HG03521 (cell line): Measurements from ENCODE around the gene PTGDR.

Experiments
- ATAC-seq: cut with Tn5 transposase; IDR thresholded peaks from one replicate; pipeline ENCODE4 v1.9.1; 2021; ENCODE audit warnings: mild to moderate bottlenecking, moderate library complexity; ENCODE audit not compliant: unreplicated experiment

The PTGDR gene

DNA sequence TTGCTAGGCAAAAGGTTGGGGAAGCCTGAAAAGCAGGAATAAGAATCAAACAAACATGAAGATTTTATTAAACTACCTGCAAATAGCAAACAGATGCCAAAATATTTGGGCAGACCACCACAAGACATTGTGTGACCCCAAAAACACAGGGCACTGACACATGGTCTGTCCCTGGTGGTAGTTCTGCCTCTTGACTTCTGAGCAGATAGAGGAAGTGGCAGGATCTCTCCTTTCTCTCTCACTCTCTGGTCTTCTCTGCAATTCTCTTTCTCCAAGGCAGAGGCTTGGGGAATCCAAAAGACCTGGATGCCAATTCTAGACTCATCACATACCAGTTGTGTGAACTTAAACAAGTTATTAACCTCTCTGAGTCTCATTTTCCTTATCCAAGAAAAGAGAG lies 4.3 kb upstream of the PTGDR start:
- no peak for ATAC-seq

- ATAC-seq, result no peak
These were observed 2.2 kb upstream of the PTGDR start for GRCh38 chr14:52265253-52265652.

DNA sequence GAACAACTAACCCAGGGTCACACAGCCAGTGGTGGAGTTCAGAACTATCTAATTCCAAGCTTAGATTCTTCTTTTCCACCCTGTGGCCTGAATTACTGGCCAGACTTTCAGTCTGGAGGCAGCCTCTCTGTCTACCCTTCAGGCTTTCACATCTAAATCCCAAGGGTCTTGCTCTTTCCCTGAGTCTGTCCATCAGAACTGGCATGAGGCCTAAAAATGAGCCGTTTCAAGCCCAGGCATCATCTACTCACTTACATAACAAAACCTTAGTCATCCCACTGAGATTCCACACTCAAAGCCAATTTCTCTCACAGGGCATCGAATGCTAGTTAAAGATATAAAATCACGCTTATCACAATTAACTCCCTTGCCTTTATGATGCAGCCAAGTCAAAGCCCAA lies 1.3 kb upstream of the PTGDR start:
- ATAC-seq, result no peak

DNA sequence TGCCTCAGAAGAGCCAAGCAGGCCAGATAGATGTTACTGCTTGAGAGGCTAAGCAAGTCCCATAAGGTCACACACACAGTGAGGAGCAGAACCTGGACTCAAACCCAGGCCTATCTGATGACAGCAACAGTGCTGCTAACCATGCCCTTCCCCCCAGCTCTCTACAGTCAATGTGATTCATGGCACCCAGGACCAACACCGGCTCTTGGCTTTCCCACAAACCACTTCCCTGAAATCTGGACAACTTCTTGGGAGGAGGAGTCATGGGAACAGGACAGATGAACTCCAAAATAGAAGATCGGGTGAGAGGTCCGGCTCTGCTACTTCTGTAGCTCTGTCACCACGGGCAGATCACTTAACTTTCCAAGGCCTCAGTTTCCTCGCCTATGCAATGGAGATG lies 716 bp upstream of the PTGDR start:
- ATAC-seq, result no peak

DNA sequence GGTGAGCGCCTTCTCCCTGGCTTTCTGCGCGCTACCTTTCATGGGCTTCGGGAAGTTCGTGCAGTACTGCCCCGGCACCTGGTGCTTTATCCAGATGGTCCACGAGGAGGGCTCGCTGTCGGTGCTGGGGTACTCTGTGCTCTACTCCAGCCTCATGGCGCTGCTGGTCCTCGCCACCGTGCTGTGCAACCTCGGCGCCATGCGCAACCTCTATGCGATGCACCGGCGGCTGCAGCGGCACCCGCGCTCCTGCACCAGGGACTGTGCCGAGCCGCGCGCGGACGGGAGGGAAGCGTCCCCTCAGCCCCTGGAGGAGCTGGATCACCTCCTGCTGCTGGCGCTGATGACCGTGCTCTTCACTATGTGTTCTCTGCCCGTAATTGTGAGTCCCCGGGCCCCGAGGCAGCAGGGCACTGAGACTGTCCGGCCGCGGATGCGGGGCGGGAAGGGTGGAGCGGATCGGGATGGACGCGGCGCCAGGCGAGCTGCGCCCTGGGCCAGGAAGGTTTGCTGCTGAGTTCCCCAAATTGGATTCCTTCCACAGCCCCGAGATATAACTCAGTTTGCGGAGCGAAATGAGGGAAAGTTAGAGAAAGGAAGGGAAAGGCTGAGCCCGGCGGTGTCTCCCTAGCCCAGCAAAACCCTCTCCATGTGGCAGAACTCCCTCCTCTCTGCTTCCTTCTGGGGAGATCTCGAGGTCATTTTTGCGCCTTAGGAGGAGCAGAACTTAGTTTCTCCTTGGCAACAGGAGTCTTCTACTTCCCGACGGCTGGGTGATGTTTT lies 972 bp downstream of the PTGDR start:
- no peak for ATAC-seq

DNA sequence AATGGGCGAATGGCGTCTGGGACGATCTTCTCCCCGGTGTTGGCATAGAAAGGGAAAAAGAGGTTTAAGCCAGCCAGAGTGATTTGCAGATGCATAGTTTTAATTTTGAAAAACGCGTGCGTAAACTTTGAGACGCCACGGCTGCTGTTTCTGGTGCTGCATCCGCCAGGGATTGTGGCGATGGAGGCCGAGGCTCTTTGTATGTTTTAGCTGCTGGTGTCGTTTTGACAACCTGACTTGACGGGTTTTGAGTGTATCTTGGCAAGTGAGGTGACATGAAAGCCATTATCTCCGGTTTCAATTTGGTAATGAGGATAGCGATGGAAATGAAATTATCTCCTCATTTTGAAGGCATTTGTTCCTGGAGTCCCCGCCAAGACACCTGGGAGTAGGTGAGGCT lies 1.6 kb downstream of the PTGDR start:
- ATAC-seq, result no peak

GRCh38 chr14:52269982-52270381 lies 2.5 kb downstream of the PTGDR start:
- ATAC-seq, result no peak

DNA sequence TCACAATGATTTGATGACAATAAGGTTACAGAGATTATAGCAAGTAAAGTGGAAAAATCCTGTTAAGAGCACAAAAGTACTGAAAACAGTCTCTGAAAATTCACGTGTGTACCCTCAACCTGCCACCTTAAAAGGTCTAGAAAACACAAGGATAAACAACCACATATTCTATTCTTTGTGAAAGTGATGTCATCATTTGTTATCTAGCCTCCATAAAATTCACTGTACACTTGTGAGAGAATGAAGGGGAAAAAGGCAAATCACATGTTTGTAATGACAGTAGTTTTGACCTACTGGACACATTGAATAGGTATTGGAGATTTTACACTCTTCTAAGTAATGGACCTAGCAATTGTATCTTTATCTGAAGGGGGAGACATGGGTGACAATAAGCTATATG lies 4.0 kb downstream of the PTGDR start:
- no peak for ATAC-seq

GRCh38 chr14:52272375-52272774 lies 4.9 kb downstream of the PTGDR start:
- no peak for ATAC-seq

DNA sequence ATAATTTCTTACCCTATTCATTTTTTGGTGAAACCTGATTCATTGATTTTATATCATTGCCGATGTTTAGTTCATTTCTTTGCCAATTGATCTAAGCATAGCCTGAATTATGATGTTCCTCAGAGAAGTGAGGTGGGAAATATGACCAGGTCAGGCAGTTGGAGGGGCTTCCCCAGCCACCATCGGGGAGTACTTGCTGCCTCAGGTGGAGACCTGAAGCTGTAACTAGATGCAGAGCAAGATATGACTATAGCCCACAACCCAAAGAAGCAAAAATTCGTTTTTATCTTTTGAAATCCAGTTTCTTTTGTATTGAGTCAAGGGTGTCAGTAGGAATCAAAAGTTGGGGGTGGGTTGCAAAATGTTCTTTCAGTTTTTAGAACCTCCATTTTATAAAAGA lies 7.9 kb downstream of the PTGDR start:
- no peak for ATAC-seq

DNA sequence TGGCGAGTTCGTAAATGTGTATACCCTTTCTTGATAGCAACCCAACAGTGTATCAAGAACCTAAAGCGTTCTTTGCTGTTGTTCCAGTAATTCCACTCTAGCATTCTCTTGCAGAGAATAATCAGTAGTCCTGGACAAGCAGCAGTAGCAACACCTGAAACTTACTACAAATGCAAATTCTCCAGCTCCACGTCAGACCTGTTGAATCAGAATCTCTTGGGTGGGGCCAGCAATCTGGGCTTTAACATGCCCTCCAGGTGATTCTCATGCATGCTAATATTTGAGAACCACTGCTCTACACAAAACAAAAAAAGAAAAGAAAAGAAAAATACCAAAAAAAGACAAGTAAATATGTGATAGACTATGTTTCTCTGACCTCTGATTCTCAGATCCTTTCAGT lies 10.1 kb downstream of the PTGDR start:
- ATAC-seq, result no peak

- ATAC-seq, result no peak
These were observed 11.9 kb downstream of the PTGDR start for GRCh38 chr14:52279408-52279807.

DNA sequence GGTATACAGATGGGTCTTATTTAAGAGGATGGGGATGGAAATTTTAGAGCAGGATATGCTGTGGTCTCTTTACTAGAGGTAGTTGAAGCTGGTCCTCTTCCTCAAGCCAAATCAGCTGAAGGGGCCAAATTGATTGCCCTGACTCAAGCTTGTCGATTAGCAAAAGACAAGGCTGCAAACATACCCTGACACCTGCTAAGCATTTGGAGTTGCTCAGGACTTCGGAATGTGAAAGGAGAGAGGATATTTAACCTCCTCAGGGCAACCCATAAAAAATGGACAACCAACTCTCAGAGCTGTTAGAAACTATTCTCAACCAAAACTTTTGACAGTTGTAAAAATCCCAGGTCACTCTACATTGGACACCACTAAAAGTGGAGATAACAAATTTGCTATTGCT lies 15.6 kb downstream of the PTGDR start:
- no peak for ATAC-seq

GRCh38 chr14:52286661-52287649 lies 19.5 kb downstream of the PTGDR start:
- no peak for ATAC-seq

- ATAC-seq, result no peak
These were observed 28.9 kb downstream of the PTGDR start for GRCh38 chr14:52296378-52296777.

GRCh38 chr14:52298795-52299194 lies 31.3 kb downstream of the PTGDR start:
- ATAC-seq, result no peak

GRCh38 chr14:52299692-52300278 lies 32.3 kb downstream of the PTGDR start:
- ATAC-seq, result no peak

GRCh38 chr14:52303236-52303635 lies 35.7 kb downstream of the PTGDR start:
- ATAC-seq, result no peak

DNA sequence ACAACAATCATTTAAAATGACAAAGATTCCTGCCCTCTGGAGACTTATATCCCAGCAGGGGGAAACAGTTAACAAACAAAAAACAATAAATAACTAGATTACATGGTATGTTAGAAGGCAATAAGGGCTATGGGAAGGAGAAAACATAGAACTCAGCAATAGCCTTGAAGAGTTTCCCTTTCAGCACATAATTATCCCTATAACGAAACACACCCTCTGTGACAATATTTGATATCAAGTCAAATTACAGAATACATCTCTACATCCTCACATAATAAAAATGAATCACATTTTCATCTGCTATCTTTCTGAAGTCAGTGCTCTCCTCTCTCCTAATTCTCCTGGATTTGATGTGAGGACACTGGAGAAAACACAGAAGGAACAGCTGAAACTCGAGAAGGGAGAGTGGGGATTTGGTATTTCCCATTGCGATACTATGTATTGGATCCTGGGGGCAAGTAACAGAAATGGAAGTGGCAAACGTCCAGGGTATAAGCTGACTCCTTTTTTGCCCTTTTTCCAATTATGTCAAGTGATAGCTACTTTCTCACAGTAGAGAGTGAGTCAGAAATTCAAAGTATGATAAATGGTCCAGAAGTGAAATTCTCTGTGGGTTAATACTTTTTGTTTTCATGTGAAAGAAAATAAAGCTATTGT lies 36.9 kb downstream of the PTGDR start:
- ATAC-seq, result no peak

DNA sequence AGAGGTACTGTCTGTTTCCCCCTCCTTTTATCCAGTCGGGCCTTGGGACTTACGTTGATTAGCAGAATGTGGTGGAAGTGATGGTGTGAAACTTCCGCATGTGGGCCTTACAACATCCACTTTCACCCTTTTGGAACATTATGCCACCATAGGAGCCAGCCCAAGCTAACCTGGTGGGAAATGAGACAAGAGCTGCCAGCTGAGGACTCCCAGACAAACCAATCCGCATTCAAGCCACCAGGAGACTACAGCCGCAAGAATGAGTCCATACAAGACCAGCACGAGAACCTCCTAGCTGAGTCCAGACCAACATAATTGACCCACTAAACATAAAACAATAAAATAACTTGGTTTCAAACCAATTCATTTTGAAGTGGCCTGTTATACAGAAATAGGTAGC lies 37.5 kb downstream of the PTGDR start:
- ATAC-seq, result no peak

GRCh38 chr14:52307376-52307775 lies 39.9 kb downstream of the PTGDR start:
- no peak for ATAC-seq
